Measurements from ENCODE around the gene CEP83. TPM values are rescaled to one million over a fixed set of nuclear protein-coding genes. Genes with fewer than 3 reads are reported as not detected.
"Not testable (repeated sequence)": the region's sequence is repeated elsewhere in the genome, so short reads cannot be mapped to it uniquely, and the experiment has no call there.

Gene CEP83
- total RNA-seq, 2 donors from 2014 or later, result 12.1 to 17.6 TPM

GRCh38 chr12:94397401-94397800 is 62.3 kb downstream of the CEP83 start:
- DNase-seq (no peak), ATAC-seq (no peak)
- intact Hi-C loops (cut with DNase I, micrococcal nuclease), result no loop called here

DNA sequence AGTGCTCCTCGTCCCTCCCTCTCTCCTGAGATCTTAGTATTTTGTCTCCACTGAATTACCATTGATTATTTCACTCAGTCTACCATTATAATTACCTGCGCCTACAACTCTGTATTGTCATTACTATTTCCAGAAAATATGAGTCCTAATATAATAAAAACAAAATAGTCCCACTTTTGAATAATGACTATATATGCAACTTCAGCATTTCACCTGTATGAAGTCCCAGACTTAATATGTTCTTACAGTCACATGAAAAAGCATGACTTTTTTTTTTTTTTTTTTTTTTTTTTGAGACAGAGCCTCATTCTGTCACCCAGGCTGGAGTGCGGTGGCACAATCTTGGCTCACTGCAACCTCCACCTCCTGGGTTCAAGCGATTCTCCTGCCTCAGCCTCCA is 63.7 kb downstream of the CEP83 start:
- DNase-seq; intact Hi-C loops (cut with DNase I, micrococcal nuclease); ATAC-seq: not testable (repeated sequence)

- no peak for ATAC-seq
- intact Hi-C loops (cut with DNase I, micrococcal nuclease), result no loop called here
- DNase-seq, result no peak
These were observed 69.6 kb downstream of the CEP83 start for GRCh38 chr12:94390130-94390485.

DNA sequence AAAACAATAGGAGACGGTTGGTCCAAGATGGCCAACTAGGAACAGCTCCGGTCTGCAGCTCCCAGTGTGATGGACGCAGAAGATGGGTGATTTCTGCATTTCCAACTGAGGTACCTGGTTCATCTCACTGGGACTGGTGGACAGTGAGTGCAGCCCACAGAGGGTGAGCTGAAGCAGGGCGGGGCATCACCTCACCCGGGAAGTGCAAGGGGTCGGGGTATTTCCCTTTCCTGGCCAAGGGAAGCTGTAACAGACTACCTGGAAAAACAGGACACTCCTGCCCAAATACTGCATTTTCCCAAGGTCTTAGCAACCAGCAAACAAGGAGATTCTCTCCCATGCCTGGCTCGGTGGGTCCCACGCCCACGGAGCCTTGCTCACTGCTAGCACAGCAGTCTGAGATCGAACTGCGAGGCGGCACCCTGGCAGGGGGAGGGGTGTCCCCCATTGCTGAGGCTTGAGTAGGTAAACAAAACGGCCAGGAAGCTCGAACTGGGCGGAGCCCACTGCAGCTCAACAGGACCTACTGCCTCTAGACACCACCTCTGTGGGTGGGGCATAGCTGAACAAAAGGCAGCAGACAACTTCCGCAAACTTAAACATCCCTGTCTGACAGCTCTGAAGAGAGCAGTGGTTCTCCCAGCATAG is 70.1 kb downstream of the CEP83 start:
- DNase-seq; intact Hi-C loops (cut with DNase I, micrococcal nuclease); ATAC-seq: not testable (repeated sequence)

DNA sequence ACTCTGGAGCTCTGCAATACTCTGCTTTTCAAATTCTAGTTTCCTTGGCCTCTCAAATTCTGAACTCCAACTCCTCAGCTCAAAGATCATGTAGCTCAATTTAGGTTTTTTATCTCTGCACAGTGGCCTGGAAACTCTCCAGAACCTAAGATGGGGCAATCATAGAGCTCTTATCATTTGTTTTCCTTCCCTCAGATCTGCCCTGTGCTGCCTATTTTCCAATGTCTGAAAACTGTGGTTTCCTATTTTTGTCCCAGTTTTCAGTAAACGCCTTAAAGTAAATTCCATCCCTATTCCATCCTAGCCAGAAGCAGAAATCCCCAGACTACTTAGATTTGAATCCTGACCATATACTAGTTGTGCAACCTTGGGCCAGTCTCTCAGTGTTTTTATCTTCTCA is 73.2 kb downstream of the CEP83 start:
- ATAC-seq (no peak), DNase-seq (no peak)
- intact Hi-C loops (cut with DNase I, micrococcal nuclease), result no loop called here

DNA sequence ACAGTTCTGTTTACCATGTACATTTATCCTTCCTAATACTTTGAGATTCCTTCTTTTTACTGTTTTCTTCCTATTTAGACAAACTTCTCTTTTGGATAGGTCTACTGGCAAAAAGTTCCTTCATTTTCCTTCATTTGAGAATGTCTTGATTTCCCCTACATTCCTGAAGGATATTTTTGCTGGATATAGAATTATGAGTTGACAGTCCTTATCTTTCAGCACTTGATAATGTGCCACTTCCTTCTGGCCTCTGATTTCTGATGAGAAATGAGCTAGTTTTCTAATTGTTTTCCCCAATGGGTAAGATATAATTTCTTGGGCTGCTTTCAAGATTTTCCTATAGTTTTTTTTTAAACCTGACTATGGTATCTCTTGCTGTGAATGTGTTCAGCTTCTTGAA is 75.6 kb downstream of the CEP83 start:
- ATAC-seq (no peak), DNase-seq (no peak)
- intact Hi-C loops (cut with DNase I, micrococcal nuclease), result no loop called here

DNA sequence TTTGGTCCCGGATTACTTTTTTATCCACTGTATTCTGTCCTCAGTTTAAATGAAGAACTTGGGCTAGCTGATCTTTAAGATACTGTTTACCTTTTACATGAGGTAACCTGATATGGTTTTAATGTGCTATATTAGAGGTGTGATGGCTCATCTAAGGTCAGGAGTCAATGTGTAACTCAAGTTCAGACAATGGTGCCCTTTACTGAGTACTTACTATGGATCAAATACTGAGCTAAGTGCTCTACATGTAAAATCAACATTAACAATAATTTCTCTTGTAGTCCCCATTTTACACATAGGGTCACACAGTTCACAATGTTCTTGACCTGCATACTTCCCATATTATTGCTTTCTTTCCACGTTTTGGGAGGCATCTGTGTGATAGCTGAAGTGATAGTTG is 79.2 kb downstream of the CEP83 start:
- ATAC-seq, result peak; percentile 71
- DNase-seq, result no peak
- intact Hi-C loops (cut with DNase I, micrococcal nuclease), result no loop called here

DNA sequence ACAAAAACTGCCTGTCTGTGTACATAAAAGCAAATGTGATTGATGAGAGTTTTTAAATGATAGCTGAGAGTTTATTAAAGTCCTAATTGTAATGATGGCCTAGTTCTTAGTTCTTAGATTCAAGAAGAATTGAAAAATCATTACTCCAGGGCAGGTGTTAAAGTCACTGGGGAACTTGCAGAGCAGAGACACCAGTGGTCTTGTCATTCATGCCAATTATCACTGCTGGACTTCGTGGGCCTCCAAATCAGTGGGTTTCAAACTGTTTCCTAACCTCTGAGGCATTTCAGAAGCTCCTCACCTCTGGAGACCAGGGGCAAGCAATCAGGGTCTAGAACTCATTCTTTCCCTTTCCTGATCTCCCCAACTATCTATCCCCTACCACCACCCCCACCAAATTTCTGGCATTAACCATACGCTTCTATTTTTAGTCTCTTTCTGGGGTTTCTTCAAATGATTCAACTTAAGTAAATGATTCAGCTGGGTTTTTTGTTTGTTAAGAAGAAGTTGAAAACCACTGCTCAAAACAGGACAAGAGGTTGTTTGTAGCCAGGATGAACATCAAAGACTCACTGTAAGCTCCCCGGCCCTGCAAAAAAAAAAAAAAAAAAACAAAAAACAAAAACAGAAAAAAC is 80.1 kb downstream of the CEP83 start:
- intact Hi-C loops (cut with DNase I, micrococcal nuclease), result no loop called here
- ATAC-seq (no peak), DNase-seq (no peak)

DNA sequence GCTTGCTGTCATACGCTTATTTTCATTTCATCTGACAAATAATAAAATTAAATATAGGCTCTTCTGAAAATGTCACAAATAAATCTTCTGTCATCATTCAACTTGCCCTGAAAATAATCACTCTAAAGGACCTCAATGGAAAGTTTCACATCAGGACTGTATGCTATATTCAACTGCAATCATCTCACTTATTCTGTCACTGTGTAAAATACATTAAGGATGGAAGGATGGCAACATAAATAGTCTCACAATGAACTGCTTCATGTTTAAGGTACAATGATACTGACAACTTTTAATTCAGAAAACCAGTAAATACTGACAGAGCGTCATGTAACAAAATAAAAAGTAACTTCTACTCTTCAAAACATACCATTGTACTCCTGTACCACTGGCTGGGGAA is 82.1 kb downstream of the CEP83 start:
- ATAC-seq (no peak), DNase-seq (no peak)
- intact Hi-C loops (cut with DNase I, micrococcal nuclease), result no loop called here

- intact Hi-C loops (cut with DNase I, micrococcal nuclease), result no loop called here
- DNase-seq (no peak), ATAC-seq (no peak)
These were observed 85.5 kb downstream of the CEP83 start for GRCh38 chr12:94374124-94374523.

- DNase-seq (no peak), ATAC-seq (no peak)
- intact Hi-C loops (cut with DNase I, micrococcal nuclease), result no loop called here
These were observed 87.2 kb downstream of the CEP83 start for GRCh38 chr12:94372461-94372860.

DNA sequence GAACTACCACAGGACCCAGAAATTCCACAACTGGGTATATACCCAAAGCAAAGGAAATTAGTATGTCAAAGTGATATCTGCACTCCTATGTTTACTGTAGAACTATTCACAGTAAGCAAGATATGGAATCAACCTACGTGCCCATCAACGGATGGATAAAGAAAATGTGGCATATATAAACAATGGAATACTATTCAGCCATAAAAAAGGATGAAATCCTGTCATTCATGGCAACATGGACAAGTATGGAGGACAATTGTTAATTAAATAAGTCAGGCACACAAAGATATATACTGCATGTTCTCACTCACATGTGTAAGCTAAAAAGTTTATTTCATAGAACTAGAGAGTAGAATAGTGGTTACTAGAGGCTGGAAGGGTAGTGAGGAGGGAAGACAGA is 97.0 kb downstream of the CEP83 start:
- intact Hi-C loops (cut with DNase I, micrococcal nuclease), result no loop called here
- ATAC-seq (no peak), DNase-seq (no peak)

DNA sequence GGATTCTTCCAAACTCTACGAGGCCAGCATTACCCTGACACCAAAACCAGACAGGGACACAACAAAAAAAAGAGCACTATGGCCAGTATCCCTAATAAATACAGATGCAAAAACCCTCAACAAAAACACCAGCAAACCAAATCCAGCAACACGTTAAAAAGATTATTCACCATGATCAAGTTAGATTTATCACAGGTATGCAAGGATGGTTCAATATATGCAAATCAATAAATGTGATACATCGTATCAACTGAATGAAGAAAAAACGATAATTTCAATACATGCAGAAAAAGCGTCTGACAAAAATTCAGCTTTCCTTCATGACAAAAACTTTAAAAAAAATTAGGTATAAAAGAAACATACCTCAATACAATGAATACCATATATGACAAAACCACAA is 99.9 kb downstream of the CEP83 start:
- DNase-seq, result no peak
- ATAC-seq, result no peak
- intact Hi-C loops (cut with DNase I, micrococcal nuclease), result no loop called here

- intact Hi-C loops (cut with DNase I, micrococcal nuclease), result no loop called here
- ATAC-seq, result no peak
- DNase-seq, result no peak
These were observed 106.5 kb downstream of the CEP83 start for GRCh38 chr12:94353130-94353529.

DNA sequence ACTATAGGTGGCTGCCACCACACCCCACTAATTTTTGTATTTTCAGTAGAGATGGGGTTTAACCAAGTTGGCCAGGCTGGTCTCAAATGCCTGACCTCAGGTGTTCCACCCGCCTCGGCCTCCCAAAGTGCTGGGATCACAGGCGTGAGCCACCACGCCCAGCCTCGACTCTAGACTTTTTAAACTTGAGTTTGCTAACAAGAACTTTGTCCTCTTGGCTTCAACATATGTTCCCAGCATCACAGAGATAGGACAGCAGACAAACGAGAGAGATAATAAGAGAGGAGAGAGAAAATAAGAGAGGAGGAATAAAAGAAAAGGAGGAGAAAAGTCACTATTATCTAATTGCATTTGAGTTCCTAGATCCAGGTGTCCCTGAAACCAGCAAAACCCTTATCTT is 119.1 kb downstream of the CEP83 start:
- DNase-seq (peak in 1 of 2 donors; percentile 37), ATAC-seq (peak; percentile 77)
- intact Hi-C loops (cut with DNase I, micrococcal nuclease), result no loop called here

- intact Hi-C loops (cut with DNase I, micrococcal nuclease), result no loop called here
- DNase-seq (no peak), ATAC-seq (no peak)
These were observed 121.5 kb downstream of the CEP83 start for GRCh38 chr12:94338006-94338794.

DNA sequence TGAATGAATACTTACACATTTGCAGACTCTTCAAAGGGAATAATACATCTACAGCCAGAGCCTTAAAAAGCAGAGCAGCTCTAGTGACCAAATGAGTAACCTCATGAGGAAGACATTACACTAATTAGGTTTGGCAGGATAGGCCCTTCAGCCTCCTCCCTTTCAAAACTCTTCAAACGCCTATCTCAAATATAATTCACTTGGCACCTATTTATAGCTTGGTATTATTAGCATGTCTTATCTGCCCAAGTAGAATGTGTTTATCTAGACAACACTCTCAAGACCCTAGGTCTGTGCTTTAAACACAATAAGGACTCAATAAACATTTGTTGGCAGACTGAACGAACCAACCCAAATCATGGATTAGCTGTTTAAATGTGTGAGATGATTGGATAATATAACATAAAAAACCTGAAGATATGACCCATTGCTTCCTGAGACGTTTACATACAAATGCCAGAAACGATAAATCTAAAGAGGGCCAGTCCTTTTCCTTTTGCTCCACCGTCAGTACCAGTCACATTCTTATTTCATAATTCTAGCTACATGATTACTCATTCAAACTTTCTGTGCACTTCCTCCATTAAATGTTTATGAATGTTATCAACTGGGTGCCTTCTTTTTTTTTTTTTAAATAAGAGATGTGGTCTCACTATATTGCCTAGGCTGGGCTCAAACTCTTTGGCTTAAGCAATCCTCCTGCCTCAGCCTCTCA is 123.3 kb downstream of the CEP83 start:
- DNase-seq (no peak), ATAC-seq (peak; percentile 45)
- intact Hi-C loops (cut with DNase I, micrococcal nuclease), result no loop called here

DNA sequence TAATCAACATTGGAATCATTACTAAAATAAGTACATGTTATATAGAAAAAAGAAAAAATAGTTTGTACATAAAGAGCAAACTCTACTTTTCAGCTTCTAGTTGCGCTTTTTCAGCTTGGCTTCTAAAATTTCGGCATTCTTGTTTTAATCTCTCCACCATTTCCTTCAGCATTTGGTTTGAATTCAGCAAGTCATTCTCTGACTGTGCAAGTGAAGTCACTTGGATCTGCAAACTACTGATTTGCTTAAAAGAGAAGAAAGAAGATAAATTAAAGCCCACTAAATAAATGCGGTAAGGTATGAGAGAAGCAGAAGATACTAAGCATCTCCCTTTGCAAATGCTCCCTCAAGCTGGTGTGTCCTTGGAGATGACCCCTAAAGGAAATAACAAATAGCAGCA is 126.3 kb downstream of the CEP83 start:
- ATAC-seq (no peak), DNase-seq (no peak)
- intact Hi-C loops (cut with DNase I, micrococcal nuclease), result no loop called here

- ATAC-seq (no peak), DNase-seq (no peak)
- intact Hi-C loops (cut with DNase I, micrococcal nuclease), result no loop called here
These were observed 130.3 kb downstream of the CEP83 start for GRCh38 chr12:94329366-94329765.

DNA sequence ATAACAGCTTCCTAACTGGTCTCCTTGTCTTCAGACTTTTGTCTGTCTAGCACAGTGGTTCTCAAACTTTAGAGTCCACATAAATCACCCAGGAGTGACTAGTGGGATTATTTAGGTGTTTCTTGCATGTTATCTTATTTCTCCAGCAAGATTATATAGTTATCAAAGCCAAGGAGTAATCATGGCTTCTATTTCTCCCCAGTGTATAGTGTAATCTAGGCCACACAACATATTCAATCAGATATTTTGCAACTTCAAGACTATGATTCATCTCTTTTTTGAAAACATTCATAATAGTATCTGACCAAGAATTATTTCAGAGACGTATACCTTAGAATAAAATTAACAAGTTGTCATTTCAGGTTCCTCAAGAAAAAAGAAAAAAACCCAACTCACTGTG is 131.9 kb downstream of the CEP83 start:
- no peak for DNase-seq
- no peak for ATAC-seq
- intact Hi-C loops (cut with DNase I, micrococcal nuclease), result no loop called here

Data from left colon (tissue), 2 donors.